NCI-H460 (cell line): ENCODE data around the gene GOLT1A. TPM values are rescaled to one million over a fixed set of nuclear protein-coding genes. Genes with fewer than 3 reads are reported as not detected.
A peak's percentile ranks its signal among the peaks of the same experiment; 100 is the strongest.

Source experiments
- DNase-seq: peaks from one replicate; pipeline ENCODE4 v3.0.0-alpha.2; 2016; ENCODE audit warnings: low read depth; ENCODE audit errors: extremely low read depth
- total RNA-seq: library from RNA; depleted of rRNA; stranded (reverse); fragments of >200 nt; shearing (Covaris generic); gene quantifications from 2 replicates; pipeline ENCODE4 v1.2.3, GENCODE V29; 2014; rRNA removed

GOLT1A gene
- total RNA-seq, 1 experiment from 2014 or later = not detected

- peak; percentile 78 for DNase-seq
Measured at GRCh38 chr1:204162494-204163074, 51.2 kb downstream of the GOLT1A start.

- no peak for DNase-seq
Measured at GRCh38 chr1:204161609-204162493, 51.9 kb downstream of the GOLT1A start.

DNA sequence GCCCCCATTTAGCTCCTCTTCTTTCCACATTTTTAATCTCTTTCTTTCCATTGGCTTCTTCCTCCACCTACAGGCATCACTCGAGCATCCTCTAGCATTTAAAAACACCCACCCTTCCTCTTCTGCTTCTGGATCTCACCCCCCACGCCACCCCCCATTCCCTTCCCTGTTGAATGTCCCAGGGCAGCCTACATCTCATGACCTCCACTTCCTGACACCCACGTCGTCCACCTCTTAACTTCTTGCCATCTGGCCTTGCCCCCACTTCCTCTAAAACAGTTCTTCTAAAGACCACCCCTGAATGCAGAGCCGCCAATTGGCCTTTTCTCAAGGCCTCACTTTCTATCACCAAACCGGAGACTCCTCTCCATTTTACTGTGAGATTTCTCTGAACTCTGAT lies 55.8 kb downstream of the GOLT1A start:
- no peak for DNase-seq

- DNase-seq = no peak
Measured at GRCh38 chr1:204155881-204156280, 57.9 kb downstream of the GOLT1A start.

DNA sequence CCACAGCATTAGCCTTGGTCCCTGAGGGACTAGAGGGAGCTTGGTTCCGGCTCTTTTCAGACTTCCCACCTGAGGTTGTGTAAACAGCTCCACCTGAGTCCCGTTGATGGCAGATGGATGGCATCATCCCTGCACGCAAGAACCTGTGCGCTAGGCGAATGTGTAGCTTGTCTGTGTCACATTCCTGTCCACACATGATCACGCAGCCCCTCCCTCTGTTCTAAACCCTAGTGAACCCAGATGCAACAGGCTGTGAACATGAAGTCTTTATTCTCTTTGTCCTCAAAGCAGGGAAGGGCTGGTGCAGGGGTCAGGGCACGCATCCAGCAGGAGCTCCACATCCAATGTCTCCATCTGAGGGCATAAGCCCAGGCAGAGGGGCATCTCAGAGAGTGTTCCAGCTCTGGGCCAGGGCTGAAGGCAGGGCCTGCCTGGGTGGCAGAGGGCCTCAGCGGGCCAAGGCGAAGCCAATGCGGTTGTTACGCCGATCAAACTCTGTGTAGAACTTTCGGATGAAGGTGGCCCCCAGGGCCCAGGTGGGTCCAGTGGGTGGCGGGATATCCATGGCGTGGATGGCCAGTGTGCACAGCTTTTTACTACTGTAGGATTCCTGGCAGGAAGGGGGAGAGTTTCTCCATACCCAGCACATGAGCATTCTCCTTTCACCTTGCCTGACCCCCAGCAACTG lies 59.1 kb downstream of the GOLT1A start:
- no peak for DNase-seq

DNA sequence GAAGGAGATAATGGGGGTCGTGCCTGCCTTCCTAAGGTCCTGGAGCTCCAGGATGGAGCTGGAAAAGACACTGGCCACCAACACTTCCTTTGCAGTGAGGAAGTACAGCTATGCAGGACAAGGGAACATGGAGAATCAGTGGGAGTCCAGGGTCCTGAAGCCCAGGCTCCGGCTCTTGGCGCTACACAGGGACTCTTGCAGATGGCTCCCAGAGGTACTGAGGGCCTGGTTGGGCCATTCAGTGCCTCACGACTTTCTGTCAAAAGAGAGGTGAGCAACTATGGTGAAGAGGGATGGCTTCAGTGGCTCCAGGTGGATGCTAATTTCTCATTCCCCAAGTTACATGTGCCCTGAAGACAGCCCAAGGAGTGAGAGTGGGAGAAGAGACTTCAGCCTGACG lies 60.1 kb downstream of the GOLT1A start:
- DNase-seq = no peak

DNA sequence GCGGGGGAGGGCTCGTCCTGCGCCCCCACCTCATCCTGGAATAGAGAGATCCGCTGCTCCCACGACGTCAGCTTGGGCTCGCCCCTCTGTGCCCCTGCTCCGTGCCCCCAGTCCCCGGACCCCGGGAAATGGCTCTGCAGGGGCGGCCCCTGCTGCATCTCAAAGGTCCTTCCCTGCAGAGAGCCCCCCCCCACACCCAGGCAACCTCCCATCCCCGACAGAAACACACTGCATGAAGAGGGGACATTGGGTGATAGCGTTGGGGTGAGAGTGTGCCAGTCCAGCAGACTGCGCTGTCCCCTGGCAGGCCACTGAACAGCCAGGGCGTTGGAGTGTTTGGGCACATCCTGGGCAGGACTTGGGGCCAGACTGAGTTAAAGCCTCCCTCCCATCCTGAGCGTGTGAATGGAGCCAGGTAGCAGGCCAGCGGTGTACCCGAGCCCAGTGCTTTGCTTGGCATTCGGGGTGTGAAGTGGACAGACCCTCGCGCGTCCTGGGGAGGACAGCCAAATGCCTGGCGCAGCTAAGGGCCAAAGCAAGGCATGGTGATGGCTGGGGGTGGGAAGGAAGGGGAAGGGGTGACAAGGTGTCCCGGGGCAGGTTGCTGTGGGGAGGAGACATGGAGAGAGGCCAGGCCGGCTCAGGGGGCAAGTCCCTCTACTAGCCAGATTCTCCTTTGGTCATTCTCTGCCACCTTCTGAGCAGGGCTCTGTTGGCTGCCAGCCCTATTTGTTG lies 61.3 kb downstream of the GOLT1A start:
- no peak for DNase-seq

DNA sequence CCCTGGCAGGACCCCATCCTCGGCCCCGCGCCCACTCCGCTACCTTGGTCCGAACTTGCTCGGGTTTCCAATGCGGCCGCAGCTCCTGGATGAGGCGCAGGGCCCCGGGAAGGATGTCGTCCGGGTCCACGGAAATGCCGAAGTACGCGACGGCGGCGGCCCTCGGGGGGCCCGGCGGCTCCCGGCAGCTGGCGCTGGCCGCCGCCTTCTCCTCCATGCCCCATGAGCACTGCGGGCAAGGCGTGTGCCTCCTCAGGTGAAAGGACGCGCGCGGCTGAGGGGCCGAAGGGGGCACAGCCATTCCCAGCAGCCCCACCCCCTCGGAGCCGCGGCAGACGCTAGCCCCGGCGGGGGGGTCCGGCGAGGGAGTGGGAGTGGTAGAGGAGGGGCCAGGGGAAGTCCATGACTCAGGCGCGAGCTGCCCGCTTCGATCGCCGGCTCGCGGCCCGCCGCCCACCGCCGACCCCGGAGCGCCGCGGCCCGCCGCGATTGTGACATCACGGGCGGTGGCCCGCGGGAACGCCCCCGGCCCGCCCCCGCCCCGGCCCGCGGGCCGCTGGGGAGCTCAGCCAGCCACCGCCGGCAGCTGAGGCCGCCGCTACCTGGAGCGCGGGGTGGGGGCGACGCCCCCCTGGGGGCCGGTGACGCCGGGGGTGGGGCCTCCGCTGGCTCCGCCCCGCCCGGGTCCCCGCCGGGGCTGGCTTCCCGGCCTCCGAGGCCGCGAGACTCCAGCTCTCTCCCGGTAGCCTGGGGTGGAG lies 62.1 kb downstream of the GOLT1A start, which contains the start of gene ETNK2:
Gene ETNK2 (minus strand): TSS at position 493 of the 758 bp plus-strand sequence. CDS start 192 bp downstream, at position 301.
- no peak for DNase-seq

GRCh38 chr1:204150702-204151551 lies 62.9 kb downstream of the GOLT1A start:
- no peak for DNase-seq

- no peak for DNase-seq
Measured at GRCh38 chr1:204149635-204150565, 63.9 kb downstream of the GOLT1A start.

DNA sequence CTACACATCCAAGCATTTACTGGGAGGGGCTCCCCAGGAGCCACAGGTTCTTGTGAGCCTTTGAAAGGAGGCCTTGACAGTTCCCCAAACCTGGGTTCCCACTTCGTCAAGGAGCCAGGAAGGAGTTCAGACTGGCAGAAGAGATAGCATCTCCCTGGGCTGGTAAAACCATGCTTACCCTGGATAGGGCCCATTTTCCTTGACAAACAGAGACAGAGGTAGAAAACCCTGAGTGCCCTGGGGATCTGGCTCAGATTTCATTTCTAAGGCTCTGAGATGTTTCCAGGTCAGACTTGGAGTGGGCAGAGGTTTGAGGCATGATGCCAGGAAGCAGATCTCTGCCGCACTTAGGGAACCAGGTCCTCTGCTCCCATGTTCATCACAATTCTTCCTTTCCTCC lies 64.7 kb downstream of the GOLT1A start:
- DNase-seq = no peak

Other genes starting within 250 kb of the GOLT1A start
- 6.6 and 8.3 TPM in 2 replicates for gene SOX13, start 140.9 kb downstream of the GOLT1A start, total RNA-seq
- 0.17 TPM in 1 of 2 replicates, not detected in the other for gene ETNK2, start 61.9 kb downstream of the GOLT1A start, total RNA-seq
- gene REN, start 47.7 kb downstream of the GOLT1A start, total RNA-seq = not detected in 2 replicates
- not detected in 2 replicates for gene KISS1, start 17.5 kb downstream of the GOLT1A start, total RNA-seq
- gene PLEKHA6, start 145.9 kb upstream of the GOLT1A start, total RNA-seq = 0.07 and 0.14 TPM in 2 replicates
- 96.7 and 106 TPM in 2 replicates for gene PPP1R15B, start 197.8 kb upstream of the GOLT1A start, total RNA-seq